Heart left ventricle (tissue), 13 donors: ENCODE results near the gene CDH11.

Experiments
- CTCF ChIP-seq, 12 donors: fragments of 200-600 bp; sonication (generic) in 4 of 12; IDR thresholded peaks; one replicate each; pipeline versions ENCODE4 v1.5.0 to v1.8.0; 2018 to 2022; ENCODE audit warnings: antibody characterized with exemption in 12 of 12, mild to moderate bottlenecking in 5 of 12
- POLR2A ChIP-seq, 2 donors: fragments of 450-650 bp; IDR thresholded peaks; one replicate each; pipeline ENCODE4 v1.6.1; 2017; ENCODE audit warnings: antibody characterized with exemption in 2 of 2, mild to moderate bottlenecking in 2 of 2, moderate library complexity in 2 of 2
- donor health status: ischemic (EF 13 %, LVEDD 7.1; RV severe dilation, severe dysfunction).
- donor health status: DM: no; HTN: yes; CAD: no.
- donor health status: DM: no; HTN: no; CAD: no.
- donor health status: ischemic (EF 25% LVEDD 6.9; RV normal size, moderate dysfunction).
- donor health status: ischemic (EF 25% LVEDD 5.7; RV mildly dilated, moderate dysfunction).
- donor health status: ischemic (EF 35%, LVEDD 5.7; RV mildly dilated, moderate dysfunction).
- donor health status: nonischemic (EF 11% LVEDD 7.7; RV severe dilation, severe dysfunction).
- donor health status: DM: yes; HTN: yes; CAD: no.
- donor health status: PGD.
- donor health status: ischemic (EF 29% LVEDD 5.4; RV normal size, mild dysfunction).
- donor health status: nonischemic (EF 23%, LVEDD 6.1; RV moderate dilation, normal function).

GRCh38 chr16:65042438-65043365 lies 79.2 kb downstream of the CDH11 start:
- TF ChIP-seq CTCF (IDR thresholded peaks at IDR 0.05): no peak
- no peak for TF ChIP-seq POLR2A (IDR thresholded peaks at IDR 0.05)
